ENCODE results near the gene KRTAP5-4. TPM values are rescaled to one million over a fixed set of nuclear protein-coding genes. Genes with fewer than 3 reads are reported as not detected.

Gene KRTAP5-4
- not detected in 2 replicates for total RNA-seq

GRCh38 chr11:1622086-1622485 lies at the start of gene KRTAP5-4:
KRTAP5-4 (minus strand) TSS chr11:1622138; CDS start chr11:1622093, 45 bp downstream.

GRCh38 chr11:1629326-1630185 lies 7.6 kb upstream of the KRTAP5-4 start, which contains the start of gene KRTAP5-5:
KRTAP5-5 (plus strand) TSS chr11:1629775; CDS start chr11:1629841, 66 bp downstream.

GRCh38 chr11:1608363-1608762 lies 13.6 kb downstream of the KRTAP5-4 start, which contains the start of gene KRTAP5-3:
KRTAP5-3 (minus strand) TSS chr11:1608463; CDS start chr11:1608385, 78 bp downstream.

GRCh38 chr11:1597994-1598380 lies 24.0 kb downstream of the KRTAP5-4 start, which contains the start of gene KRTAP5-2:
KRTAP5-2 (minus strand) TSS chr11:1598294; CDS start chr11:1598250, 44 bp downstream.

GRCh38 chr11:1584661-1585370 lies 37.1 kb downstream of the KRTAP5-4 start, which contains the start of gene KRTAP5-1:
KRTAP5-1 (minus strand) TSS chr11:1585283; CDS start chr11:1585249, 34 bp downstream.

GRCh38 chr11:1572197-1573076 lies 49.5 kb downstream of the KRTAP5-4 start, which contains the start of gene DUSP8:
DUSP8 (minus strand) TSS chr11:1572271; CDS start chr11:1565826, 6,445 bp downstream.

Other genes starting within 250 kb of the KRTAP5-4 start
- gene BRSK2, start 232.2 kb downstream of the KRTAP5-4 start, total RNA-seq, result 0.11 and 0.39 TPM in 2 replicates
- gene MOB2, start 135.4 kb downstream of the KRTAP5-4 start, total RNA-seq, result 25.5 and 32.3 TPM in 2 replicates
- 0.79 and 1.5 TPM in 2 replicates for gene DUSP8, start 49.9 kb downstream of the KRTAP5-4 start, total RNA-seq
- not detected in 2 replicates for gene KRTAP5-1, start 36.9 kb downstream of the KRTAP5-4 start, total RNA-seq
- not detected in 2 replicates for gene KRTAP5-2, start 23.8 kb downstream of the KRTAP5-4 start, total RNA-seq
- gene KRTAP5-3, start 13.7 kb downstream of the KRTAP5-4 start, total RNA-seq, result not detected in 2 replicates
- not detected in 2 replicates for gene KRTAP5-5, start 7.6 kb upstream of the KRTAP5-4 start, total RNA-seq
- gene KRTAP5-6, start 75.1 kb upstream of the KRTAP5-4 start, total RNA-seq, result not detected in 2 replicates
- gene IFITM10, start 128.5 kb upstream of the KRTAP5-4 start, total RNA-seq, result 0.79 TPM in 1 of 2 replicates, not detected in the other
- 58.1 and 60.8 TPM in 2 replicates for gene CTSD, start 141.8 kb upstream of the KRTAP5-4 start, total RNA-seq
- 0.39 and 1.3 TPM in 2 replicates for gene SYT8, start 212.9 kb upstream of the KRTAP5-4 start, total RNA-seq
- 1.2 TPM in 1 of 2 replicates, not detected in the other for gene TNNI2, start 216.8 kb upstream of the KRTAP5-4 start, total RNA-seq
- gene LSP1, start 230.9 kb upstream of the KRTAP5-4 start, total RNA-seq, result 1.2 TPM in 1 of 2 replicates, not detected in the other

Data from placental epithelial cell (primary cell).